Coronary artery (tissue), 2 donors: Measurements from ENCODE around the gene PCNP.

Experiments used
- DNase-seq: peaks from one replicate; pipeline ENCODE4 v3.0.0-alpha.2; 2017; ENCODE audit warnings: low spot score
- H3K27ac ChIP-seq, 2 donors: fragments of 200-600 bp; sonication (generic); one replicate each; pipeline ENCODE4 v1.5.1; 2016 to 2019
- H3K4me3 ChIP-seq: fragments of 200-600 bp; sonication (generic); 2 replicates; pipeline ENCODE4 v1.5.1; 2016; ENCODE audit warnings: mild to moderate bottlenecking, moderate library complexity
- TF ChIP-seq, protein P1 (sequence below): fragments of 200-600 bp; sonication (generic); IDR thresholded peaks from one replicate; pipeline ENCODE4 v1.5.1; 2019; ENCODE audit warnings: antibody characterized with exemption

Gene PCNP

DNA sequence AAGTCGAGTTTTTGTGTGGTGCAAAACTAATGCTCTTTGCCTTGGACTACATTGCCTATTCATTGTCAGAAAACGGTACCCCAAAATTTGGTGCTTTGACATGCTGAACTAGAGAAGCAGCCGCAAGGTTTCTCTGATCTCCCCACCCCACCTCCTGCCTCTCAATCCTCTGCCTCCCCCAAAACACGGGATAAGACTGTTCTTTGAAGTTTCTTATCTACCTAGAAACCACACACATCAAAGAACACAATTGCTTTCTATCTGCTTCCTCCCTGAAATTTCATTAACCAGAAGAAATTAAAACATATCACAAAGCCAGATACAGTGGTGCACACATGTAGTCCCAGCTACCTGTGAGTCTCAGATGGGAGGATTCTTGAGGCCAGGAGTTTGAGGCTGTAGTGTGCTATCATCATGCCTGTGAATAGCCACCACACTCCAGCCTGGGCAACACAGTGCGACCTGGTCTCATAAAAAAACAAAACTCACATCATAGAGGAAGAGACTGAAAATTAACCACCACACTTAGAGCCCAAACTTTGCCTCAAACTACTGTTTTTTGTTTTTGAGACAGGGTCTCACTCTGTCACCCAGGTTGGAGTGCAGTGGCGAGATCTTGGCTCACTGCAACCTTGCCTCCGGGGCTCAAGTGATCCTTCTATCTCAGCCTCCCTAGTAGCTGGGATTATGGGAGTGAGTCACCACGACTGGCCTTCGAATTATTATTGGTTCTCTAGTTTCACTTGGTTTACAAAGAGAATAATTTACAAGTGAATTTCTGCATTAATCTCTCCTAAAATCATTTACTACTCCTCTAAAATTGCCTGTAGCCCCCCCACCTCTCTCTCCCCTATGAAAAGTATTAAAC is 2.7 kb upstream of the PCNP start:
- DNase-seq, result no peak
- H3K27ac ChIP-seq, result no peak overlapping the region
- H3K4me3 ChIP-seq, result no peak overlapping the region
- TF ChIP-seq, protein P1, sequence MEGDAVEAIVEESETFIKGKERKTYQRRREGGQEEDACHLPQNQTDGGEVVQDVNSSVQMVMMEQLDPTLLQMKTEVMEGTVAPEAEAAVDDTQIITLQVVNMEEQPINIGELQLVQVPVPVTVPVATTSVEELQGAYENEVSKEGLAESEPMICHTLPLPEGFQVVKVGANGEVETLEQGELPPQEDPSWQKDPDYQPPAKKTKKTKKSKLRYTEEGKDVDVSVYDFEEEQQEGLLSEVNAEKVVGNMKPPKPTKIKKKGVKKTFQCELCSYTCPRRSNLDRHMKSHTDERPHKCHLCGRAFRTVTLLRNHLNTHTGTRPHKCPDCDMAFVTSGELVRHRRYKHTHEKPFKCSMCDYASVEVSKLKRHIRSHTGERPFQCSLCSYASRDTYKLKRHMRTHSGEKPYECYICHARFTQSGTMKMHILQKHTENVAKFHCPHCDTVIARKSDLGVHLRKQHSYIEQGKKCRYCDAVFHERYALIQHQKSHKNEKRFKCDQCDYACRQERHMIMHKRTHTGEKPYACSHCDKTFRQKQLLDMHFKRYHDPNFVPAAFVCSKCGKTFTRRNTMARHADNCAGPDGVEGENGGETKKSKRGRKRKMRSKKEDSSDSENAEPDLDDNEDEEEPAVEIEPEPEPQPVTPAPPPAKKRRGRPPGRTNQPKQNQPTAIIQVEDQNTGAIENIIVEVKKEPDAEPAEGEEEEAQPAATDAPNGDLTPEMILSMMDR, result no peak

DNA sequence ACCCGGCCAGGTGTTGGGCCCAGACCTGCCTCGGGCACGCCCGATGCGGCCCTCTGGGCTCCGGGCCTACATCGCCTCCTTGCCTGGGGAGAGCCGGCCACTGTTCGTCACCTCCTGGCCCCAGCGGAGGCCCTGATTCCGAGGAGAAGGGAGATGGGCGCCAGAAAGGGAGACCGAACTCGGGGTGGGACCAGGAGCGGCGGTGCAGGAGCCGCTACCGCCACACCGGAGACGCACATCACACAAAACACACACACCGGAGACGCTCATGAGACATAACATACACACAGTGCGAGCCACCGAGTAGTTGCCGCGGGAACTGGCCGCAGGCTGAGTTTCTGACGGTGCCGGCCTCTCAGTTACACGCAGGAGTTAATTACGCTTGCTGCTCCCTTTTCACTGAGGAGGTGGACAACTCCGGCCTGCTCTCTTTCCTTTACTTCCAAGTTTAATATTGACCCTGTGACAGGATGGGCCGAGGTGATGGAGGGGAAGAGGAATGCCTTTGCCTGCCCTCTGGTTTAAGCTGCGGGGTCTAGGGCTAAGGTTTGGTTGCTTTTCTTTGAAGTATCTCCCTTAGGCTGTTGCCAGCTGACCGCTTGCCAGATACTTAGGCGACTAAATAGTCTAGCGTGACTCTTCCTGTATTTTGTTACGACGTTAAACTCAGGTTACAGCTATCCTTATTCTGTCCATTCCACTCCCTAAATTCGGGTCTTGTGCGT is 570 bp downstream of the PCNP start:
- peak overlapping the region; percentile 97 to 98 for H3K27ac ChIP-seq
- TF ChIP-seq, protein P1, result no peak
- peak overlapping the region; percentile 89 for H3K4me3 ChIP-seq
- peak; percentile 77 for DNase-seq

DNA sequence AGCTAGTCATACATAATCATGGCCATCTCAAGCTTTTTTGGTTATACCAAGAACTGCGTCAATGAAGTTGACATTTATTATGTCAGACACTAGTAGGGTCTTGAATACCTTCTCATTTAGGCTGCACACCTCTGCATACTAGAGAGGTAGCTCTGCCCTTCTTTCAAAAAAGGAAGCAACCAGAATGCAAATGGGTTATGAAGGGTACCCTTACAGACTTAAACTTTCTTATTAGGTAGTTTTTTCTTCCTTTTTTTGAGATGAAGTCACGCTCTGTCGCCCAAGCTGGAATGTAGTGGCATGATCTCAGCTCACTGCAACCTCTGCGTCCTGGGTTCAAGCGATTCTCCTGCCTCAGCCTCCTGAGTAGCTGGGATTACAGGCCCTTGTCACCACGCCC is 3.3 kb downstream of the PCNP start:
- H3K27ac ChIP-seq, result no peak overlapping the region
- DNase-seq, result no peak
- H3K4me3 ChIP-seq, result no peak overlapping the region
- TF ChIP-seq, protein P1, result no peak

DNA sequence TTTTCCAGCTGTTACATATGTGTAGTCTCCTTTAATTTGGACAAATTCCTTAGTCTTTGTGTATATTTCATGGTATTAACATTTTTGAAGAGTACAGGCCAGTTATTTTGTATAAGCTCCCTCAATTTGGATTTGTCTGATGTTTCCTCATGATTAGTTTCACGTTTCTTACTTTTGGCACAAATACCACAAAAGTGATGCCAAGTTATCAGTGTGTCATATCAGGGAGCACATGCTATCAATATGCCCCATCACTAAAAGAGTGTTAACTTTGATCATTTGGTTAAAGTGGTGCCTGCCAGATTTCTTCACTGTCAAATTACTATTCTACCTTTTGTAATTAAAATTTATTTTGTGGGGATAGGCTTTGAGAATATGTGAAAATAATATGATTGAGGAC is 14.6 kb downstream of the PCNP start:
- no peak overlapping the region for H3K4me3 ChIP-seq
- no peak overlapping the region for H3K27ac ChIP-seq
- TF ChIP-seq, protein P1, result no peak
- no peak for DNase-seq

DNA sequence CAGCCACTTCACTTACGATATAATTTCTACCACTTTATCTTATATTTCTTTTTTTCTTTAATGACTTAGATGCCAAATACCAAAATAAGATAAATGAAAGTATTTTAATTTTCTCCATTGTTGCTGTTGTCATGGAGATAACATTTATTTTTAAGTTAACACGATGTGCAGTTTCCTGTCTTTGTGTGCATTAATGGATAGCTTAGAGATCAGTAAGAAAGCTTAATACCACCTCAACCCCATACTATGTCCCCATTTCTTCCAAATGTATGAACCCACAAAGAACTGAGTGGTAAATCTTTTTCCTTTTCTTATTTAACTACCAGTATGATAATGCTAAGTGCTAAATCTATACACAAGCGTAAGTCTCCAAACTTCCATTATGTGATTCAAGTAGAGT is 17.1 kb downstream of the PCNP start:
- TF ChIP-seq, protein P1, result no peak
- no peak overlapping the region for H3K27ac ChIP-seq
- DNase-seq, result no peak
- no peak overlapping the region for H3K4me3 ChIP-seq

DNA sequence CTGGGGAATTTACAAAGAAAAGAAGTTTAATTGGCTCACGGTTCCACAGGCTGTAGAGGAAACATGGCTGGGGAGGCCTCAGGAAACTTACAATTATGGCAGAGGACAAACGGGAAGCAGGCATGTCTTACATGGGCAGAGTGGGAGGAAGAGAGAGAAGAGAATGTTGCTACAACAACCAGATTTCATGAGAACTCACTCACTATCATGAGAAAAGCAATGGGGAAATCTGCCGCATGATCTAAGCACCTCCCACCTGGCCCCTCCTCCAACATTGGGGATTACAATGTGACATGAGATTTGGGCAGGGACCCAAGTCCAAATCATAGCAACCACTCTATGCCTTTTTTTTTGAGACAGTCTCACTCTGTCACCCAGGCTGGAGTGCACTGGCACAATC is 28.8 kb downstream of the PCNP start:
- TF ChIP-seq, protein P1, result no peak
- H3K27ac ChIP-seq, result no peak overlapping the region
- DNase-seq, result no peak
- no peak overlapping the region for H3K4me3 ChIP-seq
